Measurements from ENCODE around the gene ALG9.

GRCh38 chr11:111849631-111850030, 21.8 kb downstream of the ALG9 start:
- TF ChIP-seq EZH2 (IDR thresholded peaks at IDR 0.05; ENCODE audit: low read length, missing control alignments) (no peak), CTCF (conservative IDR thresholded peaks at IDR 0.05 in 1 of 2, IDR thresholded peaks at IDR 0.05 in 1 of 2; ENCODE audit: low read depth in 1 of 2, low read length in 2 of 2) (no peak)
